Caki2 (cell line): ENCODE data around the gene PHKB. TPM values are rescaled to one million over a fixed set of nuclear protein-coding genes. Genes with fewer than 3 reads are reported as not detected.
A peak's percentile ranks its signal among the peaks of the same experiment; 100 is the strongest.

Experiments
- DNase-seq: peaks from one replicate; pipeline ENCODE4 v3.0.0-alpha.2; 2015; ENCODE audit warnings: low read depth
- in situ Hi-C: cut with HindIII; loops from 2 replicates; pipeline ENCODE4 v1.10.0; 2016; ENCODE audit warnings: low sequenced_read_pairs, low pct_unique_long_range_greater_than_20kb, mixed read lengths
- total RNA-seq: library from RNA; depleted of rRNA; stranded (reverse); fragments of >200 nt; shearing (Covaris generic); gene quantifications from 2 replicates; pipeline ENCODE4 v1.2.3, GENCODE V29; 2014; ENCODE audit warnings: low replicate concordance

PHKB gene
- total RNA-seq, 1 experiment from 2014 or later, result 27.2 TPM

DNA sequence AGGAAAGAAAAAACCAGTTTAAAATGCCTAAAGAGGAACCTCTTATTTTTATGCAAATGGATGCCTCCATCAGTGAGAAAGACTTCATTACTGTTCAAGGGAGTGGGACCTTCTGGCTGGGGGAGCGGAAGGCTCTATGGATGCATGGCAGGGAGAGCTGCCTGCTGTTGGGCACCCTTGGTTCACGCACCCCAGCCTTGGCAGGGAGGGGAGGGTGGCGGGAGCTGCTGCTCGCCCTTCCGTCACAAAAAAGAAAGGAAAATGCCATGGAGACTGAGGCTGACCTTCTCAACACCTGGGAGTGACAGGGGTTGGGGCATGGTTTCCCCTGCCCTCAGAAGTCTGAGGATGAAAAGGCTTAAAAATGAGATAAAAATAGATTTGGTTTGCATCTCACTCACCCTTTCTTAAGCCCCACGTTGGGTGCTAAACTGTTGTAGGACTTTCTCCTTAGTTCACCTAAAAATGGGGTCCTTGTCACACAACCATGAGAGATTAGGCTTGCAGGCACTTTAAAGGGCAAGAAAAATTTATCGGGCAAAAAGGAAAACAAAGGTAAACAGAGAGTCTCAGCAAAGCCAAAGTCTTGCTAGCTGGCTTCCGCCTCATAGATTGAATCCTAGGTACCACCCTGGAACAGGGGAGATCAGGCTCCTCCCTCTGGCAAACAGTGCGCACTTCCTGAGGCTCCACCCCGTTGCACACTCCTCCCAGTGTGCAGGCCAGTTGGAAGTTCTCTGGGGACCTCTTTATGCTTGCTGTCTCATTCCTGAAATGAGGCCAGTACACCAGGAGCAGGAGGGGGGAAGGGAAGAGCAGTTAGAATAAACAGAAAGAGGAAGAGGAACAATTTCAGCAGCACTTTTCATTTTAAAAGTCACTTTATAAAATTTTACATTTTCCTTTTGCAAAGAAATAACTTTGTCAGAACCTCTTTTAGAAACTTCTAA lies 31.6 kb downstream of the PHKB start:
- in situ Hi-C loops, result no loop called here
- DNase-seq, result no peak

GRCh38 chr16:47493381-47494337 lies 32.5 kb downstream of the PHKB start:
- no peak for DNase-seq
- in situ Hi-C loops, result no loop called here

GRCh38 chr16:47499080-47499699 lies 38.1 kb downstream of the PHKB start:
- in situ Hi-C loops, result no loop called here
- DNase-seq, result no peak

DNA sequence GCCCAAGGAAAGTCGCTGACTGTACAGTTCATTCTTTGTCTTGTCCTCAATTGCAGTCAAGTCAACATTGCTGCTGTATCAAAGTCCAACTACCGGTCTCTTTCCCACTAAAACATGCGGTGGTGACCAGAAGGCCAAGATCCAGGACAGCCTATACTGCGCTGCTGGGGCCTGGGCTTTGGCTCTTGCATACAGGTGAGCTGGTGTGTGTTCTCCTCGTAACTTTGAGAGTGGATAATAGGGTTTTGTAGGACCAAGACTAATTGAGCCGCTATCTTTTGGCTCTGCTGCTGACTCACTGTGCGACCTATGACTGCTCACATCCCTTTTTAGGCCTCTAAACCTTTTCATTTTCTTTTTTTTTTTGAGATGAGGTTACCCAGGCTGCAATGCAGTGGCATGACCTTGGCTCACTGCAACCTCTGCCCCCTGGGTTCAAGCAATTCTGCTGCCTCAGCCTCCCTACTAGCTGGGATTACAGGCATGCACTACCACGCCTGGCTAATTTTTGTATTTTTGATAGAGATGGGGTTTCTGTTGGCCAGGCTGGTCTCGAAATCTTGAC lies 38.7 kb downstream of the PHKB start:
- in situ Hi-C loops, result no loop called here
- no peak for DNase-seq

GRCh38 chr16:47503936-47504335 lies 42.8 kb downstream of the PHKB start:
- in situ Hi-C loops, result no loop called here
- DNase-seq, result peak; percentile 19

DNA sequence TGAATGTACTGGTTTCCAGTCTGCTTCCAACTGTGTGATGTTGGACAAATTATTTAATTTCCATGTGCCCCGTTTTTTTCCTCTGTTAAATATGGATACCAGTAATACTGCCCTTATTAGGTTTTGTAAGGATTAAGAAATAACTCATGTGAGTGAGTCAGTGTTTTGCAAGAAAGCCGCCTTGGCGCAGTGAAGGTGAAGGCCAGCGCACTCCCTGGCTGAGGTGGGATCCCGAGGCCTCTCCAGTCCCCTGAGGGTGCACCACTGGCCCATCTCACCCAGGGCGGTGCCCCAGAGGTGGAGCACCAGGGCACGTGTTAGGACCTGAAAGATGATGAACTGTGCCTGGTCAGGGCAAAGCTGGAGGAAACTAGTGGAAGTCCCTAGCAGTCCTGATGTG lies 43.5 kb downstream of the PHKB start:
- in situ Hi-C loops, result no loop called here
- no peak for DNase-seq

DNA sequence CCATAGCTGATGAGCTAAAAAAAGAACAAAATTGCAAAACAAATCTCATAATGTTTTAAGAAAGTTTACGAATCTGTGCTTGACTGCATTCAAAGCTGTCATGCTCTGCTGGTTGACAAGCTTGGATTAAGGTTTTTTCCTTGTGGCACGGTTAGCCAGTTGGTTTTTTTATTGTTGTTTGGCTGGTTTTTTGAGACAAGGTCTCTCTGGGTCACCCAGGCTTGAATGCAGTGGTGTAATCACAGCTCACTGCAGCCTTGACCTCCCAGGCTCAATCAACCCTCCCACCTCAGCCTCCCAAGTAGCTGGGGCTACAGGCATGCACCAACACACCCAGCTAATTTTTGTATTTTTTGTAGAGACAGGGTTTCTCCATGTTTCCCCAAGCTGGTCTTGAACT lies 45.7 kb downstream of the PHKB start:
- in situ Hi-C loops, result no loop called here
- peak; percentile 69 for DNase-seq

GRCh38 chr16:47507701-47508100 lies 46.6 kb downstream of the PHKB start:
- in situ Hi-C loops, result no loop called here
- no peak for DNase-seq

DNA sequence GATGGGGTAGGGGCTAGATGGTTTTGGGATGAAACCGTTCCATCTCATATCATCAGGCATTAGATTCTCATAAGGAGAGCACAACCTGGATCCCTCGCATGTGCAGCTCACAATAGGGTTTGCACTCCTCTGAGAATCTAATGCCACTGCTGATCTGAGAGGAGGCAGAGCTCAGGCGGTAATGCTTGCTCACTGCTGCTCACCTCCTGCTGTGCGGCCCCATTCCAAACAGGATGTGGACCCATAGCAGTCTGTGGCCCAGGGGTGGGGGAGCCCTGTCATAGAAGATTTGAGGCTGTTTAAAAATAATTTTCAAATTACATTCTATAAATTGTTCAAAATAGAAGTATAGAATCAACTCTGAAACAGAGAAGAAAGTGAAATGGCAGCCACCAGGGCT lies 50.8 kb downstream of the PHKB start:
- in situ Hi-C loops, result no loop called here
- DNase-seq, result no peak

DNA sequence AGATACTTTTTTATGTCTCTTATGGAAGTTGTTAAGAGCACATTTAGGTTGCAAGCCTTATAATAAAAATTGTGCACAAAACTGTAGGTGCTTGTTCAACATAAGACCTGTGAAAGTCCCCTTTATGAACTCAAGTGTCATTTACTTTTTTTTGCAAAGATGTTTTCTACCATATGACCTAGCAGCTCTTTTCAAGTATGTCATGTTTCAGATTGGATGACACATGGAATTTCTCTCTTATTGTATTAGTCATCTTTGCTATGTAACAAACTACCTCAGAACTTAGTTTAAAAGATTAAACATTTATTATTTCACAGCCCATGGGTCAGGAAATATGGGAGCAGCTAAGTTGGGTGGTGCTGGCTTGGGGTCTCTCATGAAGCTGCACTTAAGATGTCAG lies 57.9 kb downstream of the PHKB start:
- in situ Hi-C loops, result no loop called here
- peak; percentile 16 for DNase-seq

GRCh38 chr16:47519546-47519945 lies 58.4 kb downstream of the PHKB start:
- in situ Hi-C loops, result no loop called here
- DNase-seq, result no peak

- in situ Hi-C loops, result no loop called here
- DNase-seq, result no peak
Measured at GRCh38 chr16:47519996-47520679, 59.0 kb downstream of the PHKB start.

DNA sequence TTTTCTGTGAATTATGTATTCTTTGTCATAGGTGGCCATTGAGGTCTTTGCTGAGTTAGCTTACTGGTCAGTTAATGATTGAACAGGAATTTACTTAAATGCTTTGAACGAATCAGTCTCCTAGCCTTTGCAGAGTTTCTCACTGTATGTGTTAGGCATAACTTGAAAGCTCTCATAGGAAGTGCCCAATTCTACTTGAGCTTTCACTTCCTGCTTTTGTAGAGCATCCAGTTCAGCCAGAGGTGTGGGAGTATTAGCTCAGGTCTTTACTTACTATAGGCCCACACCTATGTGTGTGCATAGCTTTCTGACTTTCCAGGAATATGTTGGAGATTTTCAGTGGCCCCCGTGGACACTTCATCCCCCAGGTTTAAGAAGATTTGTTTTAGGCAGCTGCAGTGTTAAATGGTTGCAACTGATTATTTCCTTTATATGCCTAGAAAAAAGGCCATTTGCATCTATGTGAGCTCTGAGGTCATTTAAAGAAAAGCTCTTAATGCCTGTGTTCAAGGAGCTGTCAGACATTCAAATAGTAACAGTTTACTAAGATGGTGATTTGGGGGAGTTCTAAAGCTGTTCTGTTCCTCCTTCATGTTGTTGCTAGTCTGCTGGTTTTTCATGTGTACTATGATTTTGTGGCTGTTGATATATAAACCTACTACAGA lies 62.3 kb downstream of the PHKB start:
- in situ Hi-C loops, result no loop called here
- DNase-seq, result peak; percentile 10

GRCh38 chr16:47524007-47524405 lies 62.9 kb downstream of the PHKB start:
- in situ Hi-C loops, result no loop called here
- DNase-seq, result no peak

GRCh38 chr16:47528431-47528830 lies 67.3 kb downstream of the PHKB start:
- DNase-seq, result no peak
- in situ Hi-C loops, result no loop called here

- in situ Hi-C loops, result no loop called here
- no peak for DNase-seq
Measured at GRCh38 chr16:47533744-47534292, 72.7 kb downstream of the PHKB start.

- DNase-seq, result no peak
- in situ Hi-C loops, result no loop called here
Measured at GRCh38 chr16:47538472-47538871, 77.3 kb downstream of the PHKB start.
